Muscle of leg (tissue), 11 donors: ENCODE results near the gene ULK4. TPM values are rescaled to one million over a fixed set of nuclear protein-coding genes. Genes with fewer than 3 reads are reported as not detected.
"Not testable (repeated sequence)": the region's sequence is repeated elsewhere in the genome, so short reads cannot be mapped to it uniquely, and the experiment has no call there.

Source experiments
- DNase-seq: peaks from one replicate; pipeline ENCODE4 v3.0.0; 2013
- H3K27ac ChIP-seq: one replicate; pipeline ENCODE4 v1.5.1; 2013; ENCODE audit warnings: mild to moderate bottlenecking, low read length, control low read depth
- H3K27me3 ChIP-seq: one replicate; pipeline ENCODE4 v1.6.1; 2013; ENCODE audit warnings: low read length; ENCODE audit not compliant: control insufficient read depth, insufficient read depth
- H3K36me3 ChIP-seq: one replicate; pipeline ENCODE4 v1.6.1; 2013; ENCODE audit warnings: low read length; ENCODE audit not compliant: control insufficient read depth, insufficient read depth
- H3K4me1 ChIP-seq: one replicate; pipeline ENCODE4 v1.6.1; 2013; ENCODE audit warnings: low read length; ENCODE audit not compliant: control insufficient read depth, insufficient read depth
- H3K4me3 ChIP-seq: one replicate; pipeline ENCODE4 v1.5.1; 2013; ENCODE audit warnings: low read length, control low read depth
- H3K9me3 ChIP-seq: replicated peaks from 2 replicates; pipeline ENCODE4 v1.6.1; 2013; ENCODE audit warnings: low read depth, low read length; ENCODE audit not compliant: control insufficient read depth
- WGBS: methylation state at CpG from one replicate; pipeline ENCODE4 v1.1.5; 2013; ENCODE audit warnings: missing lambda C conversion rate; ENCODE audit not compliant: insufficient coverage; 5-methylcytosine and 5-hydroxymethylcytosine counted together
- polyA plus RNA-seq, 8 donors: library from polyadenylated mRNA; unstranded; fragments of 120-200 nt; gene quantifications; one replicate each; pipeline versions ENCODE4 v1.2.1 to v1.2.3, GENCODE V29; 2013; ENCODE audit warnings: inconsistent platforms in 1 of 8, low replicate concordance in 1 of 8; ENCODE audit not compliant: insufficient read length in 8 of 8, insufficient read depth in 1 of 8
- total RNA-seq: library from RNA; stranded (reverse); fragments of 120-200 nt; gene quantifications from one replicate; pipeline ENCODE4 v1.2.4, GENCODE V29; 2013

The ULK4 gene
- total and polyA plus RNA-seq, 9 donors: 2.2 to 5.6 (median 2.4) TPM

GRCh38 chr3:41297750-41298149, 664.2 kb downstream of the ULK4 start:
- H3K4me1 ChIP-seq: no peaks in the 10 kb centered on the region
- DNase-seq: no peak
- no peaks in the 10 kb centered on the region for H3K27me3 ChIP-seq
- no peaks in the 10 kb centered on the region for H3K36me3 ChIP-seq
- no CpG with 5 or more reads among the region's 1 CpG for WGBS
- H3K4me3 ChIP-seq: no peak overlapping the region
- H3K9me3 ChIP-seq: no peaks in the 10 kb centered on the region
- H3K27ac ChIP-seq: no peak overlapping the region

- Histone ChIP-seq H3K27ac (no peak overlapping the region), H3K4me3 (no peak overlapping the region), H3K36me3 (no peaks in the 10 kb centered on the region), H3K9me3 (no peaks in the 10 kb centered on the region), H3K4me1 (no peaks in the 10 kb centered on the region), H3K27me3 (no peaks in the 10 kb centered on the region)
- 94% methylated on average over 2 of the region's 2 CpGs for WGBS
- DNase-seq: no peak
Observed at GRCh38 chr3:41296556-41296955, 665.3 kb downstream of the ULK4 start.

- WGBS: 67% methylated on average over 3 of the region's 3 CpGs
- no peak overlapping the region for H3K27ac ChIP-seq
Observed at GRCh38 chr3:41295740-41296139, 666.2 kb downstream of the ULK4 start.

GRCh38 chr3:41293169-41293681, 668.7 kb downstream of the ULK4 start:
- WGBS: no CpG with 5 or more reads among the region's 1 CpG
- no peak for DNase-seq
- no peak overlapping the region for H3K27ac ChIP-seq
- H3K4me1 ChIP-seq: no peaks in the 10 kb centered on the region
- H3K9me3 ChIP-seq: no peaks in the 10 kb centered on the region
- no peaks in the 10 kb centered on the region for H3K27me3 ChIP-seq
- H3K36me3 ChIP-seq: no peaks in the 10 kb centered on the region
- H3K4me3 ChIP-seq: no peak overlapping the region

More at GRCh38 chr3:41295740-41296139, 666.2 kb downstream of the ULK4 start:
- Histone ChIP-seq H3K27me3 (no peaks in the 10 kb centered on the region), H3K36me3 (no peaks in the 10 kb centered on the region), H3K4me3 (no peak overlapping the region), H3K9me3 (no peaks in the 10 kb centered on the region), H3K4me1 (no peaks in the 10 kb centered on the region)
- no peak for DNase-seq

GRCh38 chr3:41290736-41291135, 671.2 kb downstream of the ULK4 start:
- Histone ChIP-seq H3K27me3 (no peaks in the 10 kb centered on the region), H3K4me3 (no peak overlapping the region), H3K4me1 (no peaks in the 10 kb centered on the region), H3K36me3 (no peaks in the 10 kb centered on the region), H3K9me3 (no peaks in the 10 kb centered on the region), H3K27ac (no peak overlapping the region)
- WGBS: no CpG with 5 or more reads among the region's 4 CpGs
- peak; percentile 25 for DNase-seq

GRCh38 chr3:41290306-41290705, 671.6 kb downstream of the ULK4 start:
- no peak overlapping the region for H3K4me3 ChIP-seq
- H3K36me3 ChIP-seq: no peaks in the 10 kb centered on the region
- no peak for DNase-seq
- H3K4me1 ChIP-seq: no peaks in the 10 kb centered on the region
- H3K27me3 ChIP-seq: no peaks in the 10 kb centered on the region
- no peak overlapping the region for H3K27ac ChIP-seq
- no peaks in the 10 kb centered on the region for H3K9me3 ChIP-seq
- WGBS: 87% methylated on average over 2 of the region's 2 CpGs

GRCh38 chr3:41288785-41289184, 673.1 kb downstream of the ULK4 start:
- Histone ChIP-seq H3K4me3 (no peak overlapping the region), H3K4me1 (no peaks in the 10 kb centered on the region), H3K9me3 (no peaks in the 10 kb centered on the region), H3K36me3 (no peaks in the 10 kb centered on the region), H3K27me3 (no peaks in the 10 kb centered on the region), H3K27ac (no peak overlapping the region)
- DNase-seq: no peak
- WGBS: 73% methylated on average over 2 of the region's 8 CpGs

- Histone ChIP-seq H3K9me3 (no peaks in the 10 kb centered on the region), H3K4me3 (no peak overlapping the region), H3K27me3 (no peaks in the 10 kb centered on the region), H3K36me3 (no peaks in the 10 kb centered on the region), H3K4me1 (no peaks in the 10 kb centered on the region), H3K27ac (no peak overlapping the region)
- no peak for DNase-seq
- 80% methylated on average over 6 of the region's 6 CpGs for WGBS
Observed at GRCh38 chr3:41286305-41286704, 675.6 kb downstream of the ULK4 start.

- H3K27me3 ChIP-seq, H3K27ac ChIP-seq, H3K4me1 ChIP-seq, H3K9me3 ChIP-seq, DNase-seq, H3K36me3 ChIP-seq, H3K4me3 ChIP-seq: not testable (repeated sequence)
- no CpG with 5 or more reads among the region's 3 CpGs for WGBS
Observed at GRCh38 chr3:41284934-41285333, 677.0 kb downstream of the ULK4 start.

GRCh38 chr3:41277790-41278465, 684.0 kb downstream of the ULK4 start:
- no peak for DNase-seq
- Histone ChIP-seq H3K4me3 (no peak overlapping the region), H3K4me1 (no peaks in the 10 kb centered on the region), H3K9me3 (peaks cover 2% of the 10 kb centered on the region), H3K27ac (no peak overlapping the region), H3K27me3 (no peaks in the 10 kb centered on the region), H3K36me3 (no peaks in the 10 kb centered on the region)
- WGBS: 65% methylated on average over 12 of the region's 16 CpGs

- peaks cover 2% of the 10 kb centered on the region for H3K9me3 ChIP-seq
- 91% methylated on average over 2 of the region's 4 CpGs for WGBS
- no peak overlapping the region for H3K4me3 ChIP-seq
- H3K4me1 ChIP-seq: no peaks in the 10 kb centered on the region
- DNase-seq: no peak
- no peak overlapping the region for H3K27ac ChIP-seq
- H3K27me3 ChIP-seq: no peaks in the 10 kb centered on the region
- no peaks in the 10 kb centered on the region for H3K36me3 ChIP-seq
Observed at GRCh38 chr3:41276191-41276590, 685.7 kb downstream of the ULK4 start.
